ENCODE measurements around the gene FBXO10.
"Not testable (repeated sequence)": the region's sequence is repeated elsewhere in the genome, so short reads cannot be mapped to it uniquely, and the experiment has no call there.

The FBXO10 gene

GRCh38 chr9:37618817-37619216 lies 42.6 kb upstream of the FBXO10 start:
- H3K27ac ChIP-seq (ENCODE audit: insufficient read depth, low read length, poor library complexity, severe bottlenecking), result no peak overlapping the region
- no peaks in the 10 kb centered on the region for H3K9me3 ChIP-seq (ENCODE audit: control insufficient read depth, low read length)
- H3K27me3 ChIP-seq (replicated peaks; ENCODE audit: control insufficient read depth, insufficient read depth, low read length, poor library complexity, severe bottlenecking), result no peaks in the 10 kb centered on the region
- no peaks in the 10 kb centered on the region for H3K4me1 ChIP-seq (ENCODE audit: control insufficient read depth, insufficient read depth, low read length, poor library complexity, severe bottlenecking)
- H3K36me3 ChIP-seq (ENCODE audit: control insufficient read depth, insufficient read depth, low read length), result no peaks in the 10 kb centered on the region
- H3K4me3 ChIP-seq (ENCODE audit: insufficient read depth, low read depth, low read length, poor library complexity, severe bottlenecking), result no peak overlapping the region
- no peak for DNase-seq

GRCh38 chr9:37617832-37618231 lies 41.7 kb upstream of the FBXO10 start:
- no peaks in the 10 kb centered on the region for H3K9me3 ChIP-seq (ENCODE audit: control insufficient read depth, low read length)
- H3K27ac ChIP-seq (ENCODE audit: insufficient read depth, low read length, poor library complexity, severe bottlenecking), result no peak overlapping the region
- H3K27me3 ChIP-seq (replicated peaks; ENCODE audit: control insufficient read depth, insufficient read depth, low read length, poor library complexity, severe bottlenecking), result no peaks in the 10 kb centered on the region
- H3K36me3 ChIP-seq (ENCODE audit: control insufficient read depth, insufficient read depth, low read length), result no peaks in the 10 kb centered on the region
- DNase-seq, result no peak
- no peaks in the 10 kb centered on the region for H3K4me1 ChIP-seq (ENCODE audit: control insufficient read depth, insufficient read depth, low read length, poor library complexity, severe bottlenecking)
- no peak overlapping the region for H3K4me3 ChIP-seq (ENCODE audit: insufficient read depth, low read depth, low read length, poor library complexity, severe bottlenecking)

GRCh38 chr9:37617161-37617560 lies 41.0 kb upstream of the FBXO10 start:
- Histone ChIP-seq H3K36me3 (ENCODE audit: control insufficient read depth, insufficient read depth, low read length) (no peaks in the 10 kb centered on the region), H3K27ac (ENCODE audit: insufficient read depth, low read length, poor library complexity, severe bottlenecking) (no peak overlapping the region), H3K4me3 (ENCODE audit: insufficient read depth, low read depth, low read length, poor library complexity, severe bottlenecking) (no peak overlapping the region), H3K4me1 (ENCODE audit: control insufficient read depth, insufficient read depth, low read length, poor library complexity, severe bottlenecking) (no peaks in the 10 kb centered on the region), H3K9me3 (ENCODE audit: control insufficient read depth, low read length) (no peaks in the 10 kb centered on the region), H3K27me3 (replicated peaks; ENCODE audit: control insufficient read depth, insufficient read depth, low read length, poor library complexity, severe bottlenecking) (no peaks in the 10 kb centered on the region)
- no peak for DNase-seq

- H3K27ac ChIP-seq (ENCODE audit: insufficient read depth, low read length, poor library complexity, severe bottlenecking), result no peak overlapping the region
- no peaks in the 10 kb centered on the region for H3K9me3 ChIP-seq (ENCODE audit: control insufficient read depth, low read length)
- no peaks in the 10 kb centered on the region for H3K4me1 ChIP-seq (ENCODE audit: control insufficient read depth, insufficient read depth, low read length, poor library complexity, severe bottlenecking)
- DNase-seq, result no peak
- no peaks in the 10 kb centered on the region for H3K27me3 ChIP-seq (replicated peaks; ENCODE audit: control insufficient read depth, insufficient read depth, low read length, poor library complexity, severe bottlenecking)
- no peaks in the 10 kb centered on the region for H3K36me3 ChIP-seq (ENCODE audit: control insufficient read depth, insufficient read depth, low read length)
- H3K4me3 ChIP-seq (ENCODE audit: insufficient read depth, low read depth, low read length, poor library complexity, severe bottlenecking), result no peak overlapping the region
These were observed 35.8 kb upstream of the FBXO10 start for GRCh38 chr9:37611961-37612360.

- no peaks in the 10 kb centered on the region for H3K36me3 ChIP-seq (ENCODE audit: control insufficient read depth, insufficient read depth, low read length)
- no peak overlapping the region for H3K27ac ChIP-seq (ENCODE audit: insufficient read depth, low read length, poor library complexity, severe bottlenecking)
- no peaks in the 10 kb centered on the region for H3K27me3 ChIP-seq (replicated peaks; ENCODE audit: control insufficient read depth, insufficient read depth, low read length, poor library complexity, severe bottlenecking)
- no peak for DNase-seq
- H3K9me3 ChIP-seq (ENCODE audit: control insufficient read depth, low read length), result no peaks in the 10 kb centered on the region
- H3K4me1 ChIP-seq (ENCODE audit: control insufficient read depth, insufficient read depth, low read length, poor library complexity, severe bottlenecking), result no peaks in the 10 kb centered on the region
- H3K4me3 ChIP-seq (ENCODE audit: insufficient read depth, low read depth, low read length, poor library complexity, severe bottlenecking), result no peak overlapping the region
These were observed 34.8 kb upstream of the FBXO10 start for GRCh38 chr9:37611014-37611413.

- H3K4me1 ChIP-seq (ENCODE audit: control insufficient read depth, insufficient read depth, low read length, poor library complexity, severe bottlenecking), result no peaks in the 10 kb centered on the region
These were observed 33.7 kb upstream of the FBXO10 start for GRCh38 chr9:37609735-37610397.

GRCh38 chr9:37608250-37608649 lies 32.1 kb upstream of the FBXO10 start:
- H3K27ac ChIP-seq (ENCODE audit: insufficient read depth, low read length, poor library complexity, severe bottlenecking), result no peak overlapping the region
- no peaks in the 10 kb centered on the region for H3K9me3 ChIP-seq (ENCODE audit: control insufficient read depth, low read length)
- DNase-seq, result no peak
- H3K36me3 ChIP-seq (ENCODE audit: control insufficient read depth, insufficient read depth, low read length), result no peaks in the 10 kb centered on the region
- H3K4me3 ChIP-seq (ENCODE audit: insufficient read depth, low read depth, low read length, poor library complexity, severe bottlenecking), result no peak overlapping the region
- no peaks in the 10 kb centered on the region for H3K4me1 ChIP-seq (ENCODE audit: control insufficient read depth, insufficient read depth, low read length, poor library complexity, severe bottlenecking)
- H3K27me3 ChIP-seq (replicated peaks; ENCODE audit: control insufficient read depth, insufficient read depth, low read length, poor library complexity, severe bottlenecking), result peaks cover 6% of the 10 kb centered on the region

More at GRCh38 chr9:37609735-37610397, 33.7 kb upstream of the FBXO10 start:
- H3K27me3 ChIP-seq (replicated peaks; ENCODE audit: control insufficient read depth, insufficient read depth, low read length, poor library complexity, severe bottlenecking), result peaks cover 2% of the 10 kb centered on the region
- H3K4me3 ChIP-seq (ENCODE audit: insufficient read depth, low read depth, low read length, poor library complexity, severe bottlenecking), result no peak overlapping the region
- no peaks in the 10 kb centered on the region for H3K36me3 ChIP-seq (ENCODE audit: control insufficient read depth, insufficient read depth, low read length)
- H3K27ac ChIP-seq (ENCODE audit: insufficient read depth, low read length, poor library complexity, severe bottlenecking), result no peak overlapping the region
- H3K9me3 ChIP-seq (ENCODE audit: control insufficient read depth, low read length), result no peaks in the 10 kb centered on the region
- no peak for DNase-seq

GRCh38 chr9:37604296-37604695 lies 28.1 kb upstream of the FBXO10 start:
- no peaks in the 10 kb centered on the region for H3K9me3 ChIP-seq (ENCODE audit: control insufficient read depth, low read length)
- H3K4me1 ChIP-seq (ENCODE audit: control insufficient read depth, insufficient read depth, low read length, poor library complexity, severe bottlenecking), result no peaks in the 10 kb centered on the region
- no peak for DNase-seq
- peaks cover 13% of the 10 kb centered on the region for H3K27me3 ChIP-seq (replicated peaks; ENCODE audit: control insufficient read depth, insufficient read depth, low read length, poor library complexity, severe bottlenecking)
- no peak overlapping the region for H3K4me3 ChIP-seq (ENCODE audit: insufficient read depth, low read depth, low read length, poor library complexity, severe bottlenecking)
- H3K36me3 ChIP-seq (ENCODE audit: control insufficient read depth, insufficient read depth, low read length), result no peaks in the 10 kb centered on the region
- H3K27ac ChIP-seq (ENCODE audit: insufficient read depth, low read length, poor library complexity, severe bottlenecking), result no peak overlapping the region

- Histone ChIP-seq H3K4me3 (ENCODE audit: insufficient read depth, low read depth, low read length, poor library complexity, severe bottlenecking) (no peak overlapping the region), H3K27ac (ENCODE audit: insufficient read depth, low read length, poor library complexity, severe bottlenecking) (no peak overlapping the region), H3K27me3 (replicated peaks; ENCODE audit: control insufficient read depth, insufficient read depth, low read length, poor library complexity, severe bottlenecking) (peaks cover 13% of the 10 kb centered on the region), H3K36me3 (ENCODE audit: control insufficient read depth, insufficient read depth, low read length) (no peaks in the 10 kb centered on the region), H3K9me3 (ENCODE audit: control insufficient read depth, low read length) (no peaks in the 10 kb centered on the region), H3K4me1 (ENCODE audit: control insufficient read depth, insufficient read depth, low read length, poor library complexity, severe bottlenecking) (no peaks in the 10 kb centered on the region)
- no peak for DNase-seq
These were observed 26.6 kb upstream of the FBXO10 start for GRCh38 chr9:37602817-37603216.

GRCh38 chr9:37602061-37602460 lies 25.9 kb upstream of the FBXO10 start:
- H3K9me3 ChIP-seq (ENCODE audit: control insufficient read depth, low read length); H3K4me1 ChIP-seq (ENCODE audit: control insufficient read depth, insufficient read depth, low read length, poor library complexity, severe bottlenecking); H3K27ac ChIP-seq (ENCODE audit: insufficient read depth, low read length, poor library complexity, severe bottlenecking); DNase-seq; H3K36me3 ChIP-seq (ENCODE audit: control insufficient read depth, insufficient read depth, low read length); H3K4me3 ChIP-seq (ENCODE audit: insufficient read depth, low read depth, low read length, poor library complexity, severe bottlenecking): not testable (repeated sequence)
- H3K27me3 ChIP-seq (replicated peaks; ENCODE audit: control insufficient read depth, insufficient read depth, low read length, poor library complexity, severe bottlenecking), result peaks cover 13% of the 10 kb centered on the region
